Left ventricle myocardium inferior (tissue), 1 donor: ENCODE data around the gene TNNC1. TPM values are rescaled to one million over a fixed set of nuclear protein-coding genes. Genes with fewer than 3 reads are reported as not detected.

ENCODE experiments used
- DNase-seq: peaks from one replicate; pipeline ENCODE4 v3.0.0-alpha.2; 2020
- H3K27ac ChIP-seq: fragments of 200-600 bp; replicated peaks from 2 replicates; pipeline ENCODE4 v1.8.0; 2021
- H3K27me3 ChIP-seq: fragments of 200-600 bp; 2 replicates; pipeline ENCODE4 v1.8.0; 2021; ENCODE audit warnings: low read depth
- H3K36me3 ChIP-seq: fragments of 200-600 bp; 2 replicates; pipeline ENCODE4 v1.8.0; 2021
- H3K4me1 ChIP-seq: fragments of 200-600 bp; 2 replicates; pipeline ENCODE4 v1.8.0; 2021
- H3K4me3 ChIP-seq: fragments of 200-600 bp; 2 replicates; pipeline ENCODE4 v1.8.0; 2021; ENCODE audit warnings: mild to moderate bottlenecking, moderate library complexity
- H3K9me3 ChIP-seq: fragments of 200-600 bp; replicated peaks from 2 replicates; pipeline ENCODE4 v1.8.0; 2021
- CTCF ChIP-seq: fragments of 200-600 bp; IDR thresholded peaks from 2 replicates; pipeline ENCODE4 v1.8.0; 2021; ENCODE audit warnings: antibody characterized with exemption, mild to moderate bottlenecking, borderline replicate concordance
- intact Hi-C: fragments of 100-400 bp; cut with micrococcal nuclease; formaldehyde crosslinking; loops from one replicate; pipeline ENCODE4 v1.11.0; 2022
- total RNA-seq: library from RNA; stranded (reverse); fragmentation: NEBNext Ultra II Directional; extraction: Animal tissue kit (Norgen Biotek cat#: 25700); gene quantifications from one replicate; pipeline ENCODE4 v1.2.1, GENCODE V29; 2021
- donor health status: DM: no; HTN: yes; CAD: no; lungs with severe emphysema.

The TNNC1 gene
- total RNA-seq, 1 donor from 2014 or later, result 8,962 TPM

GRCh38 chr3:52408466-52408865, 45.4 kb downstream of the TNNC1 start:
- no peak for TF ChIP-seq CTCF
- peaks cover 50% of the 10 kb centered on the region for H3K36me3 ChIP-seq
- H3K4me3 ChIP-seq, result peak overlapping the region; percentile 76
- intact Hi-C loops, result no loop called here
- H3K9me3 ChIP-seq, result no peaks in the 10 kb centered on the region
- DNase-seq, result peak; percentile 3
- H3K4me1 ChIP-seq, result peaks cover 61% of the 10 kb centered on the region
- no peaks in the 10 kb centered on the region for H3K27me3 ChIP-seq
- no peak overlapping the region for H3K27ac ChIP-seq

GRCh38 chr3:52407779-52408178, 46.1 kb downstream of the TNNC1 start:
- peaks cover 54% of the 10 kb centered on the region for H3K4me1 ChIP-seq
- intact Hi-C loops, result no loop called here
- no peaks in the 10 kb centered on the region for H3K27me3 ChIP-seq
- no peaks in the 10 kb centered on the region for H3K9me3 ChIP-seq
- peaks cover 57% of the 10 kb centered on the region for H3K36me3 ChIP-seq
- TF ChIP-seq CTCF, result no peak
- no peak overlapping the region for H3K4me3 ChIP-seq
- peak; percentile 11 for DNase-seq
- H3K27ac ChIP-seq, result no peak overlapping the region

- no peak overlapping the region for H3K4me3 ChIP-seq
- H3K36me3 ChIP-seq, result peaks cover 66% of the 10 kb centered on the region
- TF ChIP-seq CTCF, result no peak
- peak; percentile 12 for DNase-seq
- intact Hi-C loops, result no loop called here
- peaks cover 46% of the 10 kb centered on the region for H3K4me1 ChIP-seq
- no peak overlapping the region for H3K27ac ChIP-seq
- H3K9me3 ChIP-seq, result no peaks in the 10 kb centered on the region
- H3K27me3 ChIP-seq, result no peaks in the 10 kb centered on the region
Observed at GRCh38 chr3:52406791-52407510, 46.9 kb downstream of the TNNC1 start.

- intact Hi-C loops, result no loop called here
- Histone ChIP-seq H3K9me3 (no peaks in the 10 kb centered on the region), H3K4me1 (peaks cover 39% of the 10 kb centered on the region), H3K4me3 (no peak overlapping the region), H3K27me3 (no peaks in the 10 kb centered on the region), H3K27ac (no peak overlapping the region), H3K36me3 (peaks cover 73% of the 10 kb centered on the region)
- TF ChIP-seq CTCF, result no peak
- DNase-seq, result peak; percentile 12
Observed at GRCh38 chr3:52406231-52406661, 47.6 kb downstream of the TNNC1 start.

- peaks cover 78% of the 10 kb centered on the region for H3K36me3 ChIP-seq
- DNase-seq, result no peak
- H3K27ac ChIP-seq, result no peak overlapping the region
- no peak for TF ChIP-seq CTCF
- no peak overlapping the region for H3K4me3 ChIP-seq
- intact Hi-C loops, result no loop called here
- H3K27me3 ChIP-seq, result no peaks in the 10 kb centered on the region
- peaks cover 35% of the 10 kb centered on the region for H3K4me1 ChIP-seq
- no peaks in the 10 kb centered on the region for H3K9me3 ChIP-seq
Observed at GRCh38 chr3:52405601-52406110, 48.2 kb downstream of the TNNC1 start.
